Measurements from ENCODE around the gene MAPKAP1.

MAPKAP1 gene

DNA sequence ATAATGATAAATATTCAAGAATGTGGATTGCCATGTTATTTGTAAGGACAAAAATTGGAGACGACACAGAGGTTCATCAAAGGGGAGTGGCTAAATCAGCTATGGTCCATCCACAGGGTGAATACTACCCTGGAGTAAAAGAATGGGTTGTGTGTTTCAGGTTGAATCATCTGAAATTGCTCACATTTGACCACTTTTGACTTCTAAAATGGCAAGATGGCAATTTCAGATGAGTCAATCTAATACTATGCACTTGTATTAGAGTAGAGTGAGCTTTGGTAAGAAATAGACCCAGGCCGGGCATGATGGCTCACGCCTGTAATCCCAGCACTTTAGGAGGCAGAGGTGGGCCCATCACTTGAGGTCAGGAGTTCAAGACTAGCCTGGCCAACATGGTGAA, 313.6 kb downstream of the MAPKAP1 start:
- DNase-seq: no peak
- TF ChIP-seq GATA1 (IDR thresholded peaks at IDR 0.05; ENCODE audit: low read depth, low read length) (no peak), POLR2A (IDR thresholded peaks at IDR 0.05; ENCODE audit: low read length) (no peak)

GRCh38 chr9:125391704-125392103, 315.3 kb downstream of the MAPKAP1 start:
- TF ChIP-seq GATA1 (IDR thresholded peaks at IDR 0.05; ENCODE audit: low read depth, low read length): no peak
- TF ChIP-seq POLR2A (IDR thresholded peaks at IDR 0.05; ENCODE audit: low read length): no peak
- no peak for DNase-seq

DNA sequence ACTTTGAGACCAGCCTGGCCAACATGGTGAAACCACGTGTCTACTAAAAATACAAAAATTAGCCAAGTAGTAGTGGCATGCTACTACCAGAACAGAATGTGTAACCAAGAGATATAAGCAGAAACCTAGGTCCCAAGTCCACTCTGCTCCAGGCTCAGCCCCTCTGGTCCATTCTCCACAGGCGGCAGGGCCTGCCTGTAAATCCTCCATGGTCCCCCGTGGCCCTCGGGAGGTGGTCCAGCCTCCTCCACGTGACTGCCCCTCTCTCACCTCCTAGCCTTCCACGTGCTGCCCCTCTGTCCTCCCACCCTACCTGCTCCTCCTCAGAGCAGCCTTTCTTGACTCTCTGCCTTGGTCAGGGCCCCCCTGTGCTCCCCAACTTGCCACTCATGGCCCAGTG, 318.0 kb downstream of the MAPKAP1 start:
- TF ChIP-seq POLR2A (IDR thresholded peaks at IDR 0.05; ENCODE audit: low read length) (no peak), GATA1 (IDR thresholded peaks at IDR 0.05; ENCODE audit: low read depth, low read length) (no peak)
- no peak for DNase-seq

- DNase-seq: no peak
- TF ChIP-seq GATA1 (IDR thresholded peaks at IDR 0.05; ENCODE audit: low read depth, low read length) (no peak), POLR2A (IDR thresholded peaks at IDR 0.05; ENCODE audit: low read length) (no peak)
These were observed 319.0 kb downstream of the MAPKAP1 start for GRCh38 chr9:125387861-125388524.
